Type B pancreatic cell (in vitro differentiated cells): ENCODE results near the gene PLA2G12A. TPM values are rescaled to one million over a fixed set of nuclear protein-coding genes. Genes with fewer than 3 reads are reported as not detected.

Source experiments
- DNase-seq: peaks from one replicate; pipeline ENCODE4 v3.0.0; 2021; ENCODE audit warnings: mixed read lengths; ENCODE audit not compliant: unreplicated experiment; ENCODE audit errors: extremely low spot score
- H3K27ac Mint-ChIP-seq: 2 replicates; pipeline ENCODE4 v1.8.0; 2021; ENCODE audit warnings: mild to moderate bottlenecking, mixed read lengths
- H3K27me3 Mint-ChIP-seq: 2 replicates; pipeline ENCODE4 v1.8.0; 2021; ENCODE audit warnings: mixed read lengths
- H3K36me3 Mint-ChIP-seq: 2 replicates; pipeline ENCODE4 v1.8.0; 2021; ENCODE audit warnings: mixed read lengths
- H3K4me1 Mint-ChIP-seq: one replicate; pipeline ENCODE4 v1.8.0; 2021; ENCODE audit warnings: mixed read lengths; ENCODE audit not compliant: unreplicated experiment
- H3K4me3 Mint-ChIP-seq: 2 replicates; pipeline ENCODE4 v1.8.0; 2021; ENCODE audit warnings: mild to moderate bottlenecking, mixed read lengths
- H3K9me3 Mint-ChIP-seq: 2 replicates; pipeline ENCODE4 v1.8.0; 2021; ENCODE audit warnings: mixed read lengths
- CTCF ChIP-seq: fragments of 200-600 bp; sonication (generic); conservative IDR thresholded peaks from 2 replicates; pipeline ENCODE4 v1.5.0; 2021; ENCODE audit warnings: antibody characterized with exemption, mild to moderate bottlenecking
- total RNA-seq: library from RNA; stranded (reverse); gene quantifications from 2 replicates; pipeline ENCODE4 v1.2.1, GENCODE V29; 2021; ENCODE audit warnings: low replicate concordance

Gene PLA2G12A
- total RNA-seq, 1 donor from 2014 or later, result 39.3 TPM

GRCh38 chr4:109708990-109709389 lies 20.9 kb downstream of the PLA2G12A start:
- H3K27ac Mint-ChIP-seq, result no peak overlapping the region
- no peaks in the 10 kb centered on the region for H3K9me3 Mint-ChIP-seq
- H3K27me3 Mint-ChIP-seq, result no peaks in the 10 kb centered on the region
- DNase-seq, result no peak
- H3K4me3 Mint-ChIP-seq, result no peak overlapping the region
- peaks cover 7% of the 10 kb centered on the region for H3K36me3 Mint-ChIP-seq
- TF ChIP-seq CTCF, result no peak
- peaks cover 1% of the 10 kb centered on the region for H3K4me1 Mint-ChIP-seq

- Mint-ChIP-seq H3K27me3 (no peaks in the 10 kb centered on the region), H3K4me1 (peaks cover 6% of the 10 kb centered on the region), H3K4me3 (no peak overlapping the region), H3K27ac (no peak overlapping the region), H3K36me3 (peaks cover 7% of the 10 kb centered on the region), H3K9me3 (no peaks in the 10 kb centered on the region)
- no peak for TF ChIP-seq CTCF
- DNase-seq, result no peak
Measured at GRCh38 chr4:109708435-109708834, 21.4 kb downstream of the PLA2G12A start.

DNA sequence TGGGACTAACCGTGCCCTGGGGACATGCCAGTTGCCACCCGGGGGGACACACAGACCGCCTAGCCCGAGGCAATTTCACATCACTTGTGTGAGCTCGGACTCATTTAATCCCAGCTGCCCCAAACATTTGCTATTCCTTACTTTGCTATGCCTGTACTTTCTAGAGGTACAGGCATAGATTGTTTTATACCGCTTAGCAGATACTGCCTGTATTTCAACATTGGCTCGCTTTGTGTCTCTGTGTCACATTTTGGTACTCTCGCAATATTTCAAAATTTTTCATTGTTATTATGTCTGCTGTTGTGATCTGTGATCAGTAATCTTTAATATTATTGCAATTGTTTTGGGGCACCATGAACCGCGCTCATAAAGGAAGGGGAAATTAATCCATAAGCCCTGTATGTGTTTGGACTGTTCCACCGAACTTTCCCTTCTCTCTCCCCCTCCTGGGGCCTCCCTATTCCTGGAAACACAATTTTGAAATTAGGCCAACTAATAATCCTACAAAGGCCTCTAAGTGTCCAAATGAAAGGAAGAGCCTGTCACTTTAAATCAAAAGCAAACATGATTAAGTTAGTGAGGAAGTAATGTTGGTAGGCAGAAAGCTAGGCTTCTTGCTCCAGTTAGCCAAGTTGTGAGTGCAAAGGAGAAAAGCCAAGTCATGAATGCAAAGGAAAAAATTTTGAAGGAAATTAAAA lies 26.1 kb downstream of the PLA2G12A start:
- Mint-ChIP-seq H3K27ac (peak overlapping the region; percentile 92), H3K36me3 (peaks cover 8% of the 10 kb centered on the region), H3K4me3 (peak overlapping the region; percentile 96), H3K9me3 (no peaks in the 10 kb centered on the region), H3K27me3 (no peaks in the 10 kb centered on the region), H3K4me1 (peaks cover 31% of the 10 kb centered on the region)
- DNase-seq, result no peak
- no peak for TF ChIP-seq CTCF

- H3K4me3 Mint-ChIP-seq, result peak within 1 kb of the TSS; percentile 96
- peak within 1 kb of the TSS; percentile 92 for H3K27ac Mint-ChIP-seq
Measured at GRCh38 chr4:109702950-109703663, 26.8 kb downstream of the PLA2G12A start, which contains the start of gene CASP6. Gene CASP6 (minus strand): TSS chr4:109703445. CDS start chr4:109703395, 50 bp downstream.

More at GRCh38 chr4:109702950-109703663, 26.8 kb downstream of the PLA2G12A start, which contains the start of gene CASP6:
- DNase-seq, result peak; percentile 84
- H3K9me3 Mint-ChIP-seq, result no peaks in the 10 kb centered on the region
- H3K4me1 Mint-ChIP-seq, result peaks cover 31% of the 10 kb centered on the region
- TF ChIP-seq CTCF, result peak; percentile 88
- H3K36me3 Mint-ChIP-seq, result peaks cover 13% of the 10 kb centered on the region
- H3K27me3 Mint-ChIP-seq, result no peaks in the 10 kb centered on the region
